Panc1 (cell line): Measurements from ENCODE around the gene FANCB.

Source experiments
- TCF7L2 ChIP-seq: IDR thresholded peaks from 2 replicates; pipeline ENCODE4 v1.6.1; 2011; ENCODE audit warnings: mild to moderate bottlenecking, low read depth, low read length, inconsistent platforms
- TF ChIP-seq, protein P1 (sequence below): fragments of 450-650 bp; IDR thresholded peaks from 2 replicates; pipeline ENCODE4 v1.5.1; 2017; ENCODE audit warnings: mild to moderate bottlenecking
- TF ChIP-seq, protein P2 (sequence below), 2 experiments: IDR thresholded peaks; 2 replicates each; pipeline ENCODE4 v1.6.1; 2011 to 2012; ENCODE audit warnings: low read depth in 2 of 2, control low read depth in 1 of 2, low read length in 1 of 2, mild to moderate bottlenecking in 1 of 2, moderate library complexity in 1 of 2; ENCODE audit not compliant: insufficient read depth in 1 of 2

DNA sequence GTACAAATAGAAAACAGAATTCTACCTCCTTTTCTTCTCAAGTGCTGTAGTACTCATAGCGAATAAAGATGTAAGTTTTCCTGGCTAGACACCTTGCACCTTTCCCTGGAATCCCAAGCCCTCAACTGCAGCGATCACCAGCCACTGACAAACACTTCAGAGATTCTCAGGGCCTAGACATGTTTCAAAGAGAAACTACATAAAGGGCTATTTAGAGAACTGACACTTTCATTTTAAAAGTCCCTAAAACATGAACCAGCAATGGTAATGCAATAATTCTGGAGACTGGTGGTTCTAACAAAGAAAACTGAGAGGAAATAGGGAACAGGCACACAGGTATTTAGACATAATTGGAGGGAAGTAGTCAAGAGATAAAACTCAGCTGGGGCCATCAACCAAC, 35.7 kb downstream of the FANCB start:
- TF ChIP-seq, protein P1, sequence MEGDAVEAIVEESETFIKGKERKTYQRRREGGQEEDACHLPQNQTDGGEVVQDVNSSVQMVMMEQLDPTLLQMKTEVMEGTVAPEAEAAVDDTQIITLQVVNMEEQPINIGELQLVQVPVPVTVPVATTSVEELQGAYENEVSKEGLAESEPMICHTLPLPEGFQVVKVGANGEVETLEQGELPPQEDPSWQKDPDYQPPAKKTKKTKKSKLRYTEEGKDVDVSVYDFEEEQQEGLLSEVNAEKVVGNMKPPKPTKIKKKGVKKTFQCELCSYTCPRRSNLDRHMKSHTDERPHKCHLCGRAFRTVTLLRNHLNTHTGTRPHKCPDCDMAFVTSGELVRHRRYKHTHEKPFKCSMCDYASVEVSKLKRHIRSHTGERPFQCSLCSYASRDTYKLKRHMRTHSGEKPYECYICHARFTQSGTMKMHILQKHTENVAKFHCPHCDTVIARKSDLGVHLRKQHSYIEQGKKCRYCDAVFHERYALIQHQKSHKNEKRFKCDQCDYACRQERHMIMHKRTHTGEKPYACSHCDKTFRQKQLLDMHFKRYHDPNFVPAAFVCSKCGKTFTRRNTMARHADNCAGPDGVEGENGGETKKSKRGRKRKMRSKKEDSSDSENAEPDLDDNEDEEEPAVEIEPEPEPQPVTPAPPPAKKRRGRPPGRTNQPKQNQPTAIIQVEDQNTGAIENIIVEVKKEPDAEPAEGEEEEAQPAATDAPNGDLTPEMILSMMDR = no peak
- TF ChIP-seq, protein P2, sequence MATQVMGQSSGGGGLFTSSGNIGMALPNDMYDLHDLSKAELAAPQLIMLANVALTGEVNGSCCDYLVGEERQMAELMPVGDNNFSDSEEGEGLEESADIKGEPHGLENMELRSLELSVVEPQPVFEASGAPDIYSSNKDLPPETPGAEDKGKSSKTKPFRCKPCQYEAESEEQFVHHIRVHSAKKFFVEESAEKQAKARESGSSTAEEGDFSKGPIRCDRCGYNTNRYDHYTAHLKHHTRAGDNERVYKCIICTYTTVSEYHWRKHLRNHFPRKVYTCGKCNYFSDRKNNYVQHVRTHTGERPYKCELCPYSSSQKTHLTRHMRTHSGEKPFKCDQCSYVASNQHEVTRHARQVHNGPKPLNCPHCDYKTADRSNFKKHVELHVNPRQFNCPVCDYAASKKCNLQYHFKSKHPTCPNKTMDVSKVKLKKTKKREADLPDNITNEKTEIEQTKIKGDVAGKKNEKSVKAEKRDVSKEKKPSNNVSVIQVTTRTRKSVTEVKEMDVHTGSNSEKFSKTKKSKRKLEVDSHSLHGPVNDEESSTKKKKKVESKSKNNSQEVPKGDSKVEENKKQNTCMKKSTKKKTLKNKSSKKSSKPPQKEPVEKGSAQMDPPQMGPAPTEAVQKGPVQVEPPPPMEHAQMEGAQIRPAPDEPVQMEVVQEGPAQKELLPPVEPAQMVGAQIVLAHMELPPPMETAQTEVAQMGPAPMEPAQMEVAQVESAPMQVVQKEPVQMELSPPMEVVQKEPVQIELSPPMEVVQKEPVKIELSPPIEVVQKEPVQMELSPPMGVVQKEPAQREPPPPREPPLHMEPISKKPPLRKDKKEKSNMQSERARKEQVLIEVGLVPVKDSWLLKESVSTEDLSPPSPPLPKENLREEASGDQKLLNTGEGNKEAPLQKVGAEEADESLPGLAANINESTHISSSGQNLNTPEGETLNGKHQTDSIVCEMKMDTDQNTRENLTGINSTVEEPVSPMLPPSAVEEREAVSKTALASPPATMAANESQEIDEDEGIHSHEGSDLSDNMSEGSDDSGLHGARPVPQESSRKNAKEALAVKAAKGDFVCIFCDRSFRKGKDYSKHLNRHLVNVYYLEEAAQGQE (IDR thresholded peaks at IDR 0.05; ENCODE audit: insufficient read depth in 1 of 2, low read depth in 2 of 2, low read length in 1 of 2) = no peak
- no peak for TF ChIP-seq TCF7L2
